ENCODE data around the gene CDH23.

GRCh38 chr10:71850021-71850742 lies 453.5 kb downstream of the CDH23 start:
- TF ChIP-seq CTCF (IDR thresholded peaks at IDR 0.05; ENCODE audit: poor library complexity) (no peak), EZH2 (IDR thresholded peaks at IDR 0.05; ENCODE audit: borderline replicate concordance) (no peak)
